ENCODE results near the gene IGF1R.

The IGF1R gene

GRCh38 chr15:98648654-98649471 lies 524 bp downstream of the IGF1R start:
- DNase-seq, result peak; percentile 15 to 25

- peak; percentile 36 to 41 for DNase-seq
Observed at GRCh38 chr15:98649472-98650416, 1.4 kb downstream of the IGF1R start.

- peak; percentile 43 to 49 for DNase-seq
Observed at GRCh38 chr15:98650417-98651035, 2.2 kb downstream of the IGF1R start.

- peak; percentile 5 to 36 for DNase-seq
Observed at GRCh38 chr15:98651036-98651481, 2.7 kb downstream of the IGF1R start.

GRCh38 chr15:98651581-98652220 lies 3.4 kb downstream of the IGF1R start:
- DNase-seq, result peak in 1 of 2 donors; percentile 19

- DNase-seq, result no peak
Observed at GRCh38 chr15:98653686-98654085, 5.3 kb downstream of the IGF1R start.

- DNase-seq, result no peak
Observed at GRCh38 chr15:98654790-98655360, 6.5 kb downstream of the IGF1R start.

GRCh38 chr15:98655732-98656131 lies 7.4 kb downstream of the IGF1R start:
- no peak for DNase-seq

GRCh38 chr15:98657721-98658120 lies 9.4 kb downstream of the IGF1R start:
- no peak for DNase-seq

- peak; percentile 27 to 66 for DNase-seq
Observed at GRCh38 chr15:98658831-98659699, 10.7 kb downstream of the IGF1R start.

GRCh38 chr15:98660055-98660454 lies 11.7 kb downstream of the IGF1R start:
- DNase-seq, result no peak

- DNase-seq, result no peak
Observed at GRCh38 chr15:98663045-98663444, 14.7 kb downstream of the IGF1R start.

GRCh38 chr15:98663606-98664005 lies 15.3 kb downstream of the IGF1R start:
- DNase-seq, result no peak

GRCh38 chr15:98666441-98666840 lies 18.1 kb downstream of the IGF1R start:
- DNase-seq, result no peak

- no peak for DNase-seq
Observed at GRCh38 chr15:98666841-98667240, 18.5 kb downstream of the IGF1R start.

GRCh38 chr15:98667521-98668179 lies 19.3 kb downstream of the IGF1R start:
- DNase-seq, result no peak

GRCh38 chr15:98668566-98669308 lies 20.4 kb downstream of the IGF1R start:
- no peak for DNase-seq

- DNase-seq, result no peak
Observed at GRCh38 chr15:98669638-98670037, 21.3 kb downstream of the IGF1R start.

GRCh38 chr15:98671060-98672008 lies 23.0 kb downstream of the IGF1R start:
- DNase-seq, result no peak

Measured in CD4-positive, alpha-beta T cell treated with Interferon alpha-2 for 1 hour (primary cell).